NK-92 (cell line): Measurements from ENCODE around the gene TECPR1.
"Not testable (repeated sequence)": the region's sequence is repeated elsewhere in the genome, so short reads cannot be mapped to it uniquely, and the experiment has no call there.

Experiments used
- DNase-seq: peaks from one replicate; lab custom pipeline; 2025; ENCODE audit not compliant: unreplicated experiment; lab: John Stamatoyannopoulos, UW

TECPR1 gene

DNA sequence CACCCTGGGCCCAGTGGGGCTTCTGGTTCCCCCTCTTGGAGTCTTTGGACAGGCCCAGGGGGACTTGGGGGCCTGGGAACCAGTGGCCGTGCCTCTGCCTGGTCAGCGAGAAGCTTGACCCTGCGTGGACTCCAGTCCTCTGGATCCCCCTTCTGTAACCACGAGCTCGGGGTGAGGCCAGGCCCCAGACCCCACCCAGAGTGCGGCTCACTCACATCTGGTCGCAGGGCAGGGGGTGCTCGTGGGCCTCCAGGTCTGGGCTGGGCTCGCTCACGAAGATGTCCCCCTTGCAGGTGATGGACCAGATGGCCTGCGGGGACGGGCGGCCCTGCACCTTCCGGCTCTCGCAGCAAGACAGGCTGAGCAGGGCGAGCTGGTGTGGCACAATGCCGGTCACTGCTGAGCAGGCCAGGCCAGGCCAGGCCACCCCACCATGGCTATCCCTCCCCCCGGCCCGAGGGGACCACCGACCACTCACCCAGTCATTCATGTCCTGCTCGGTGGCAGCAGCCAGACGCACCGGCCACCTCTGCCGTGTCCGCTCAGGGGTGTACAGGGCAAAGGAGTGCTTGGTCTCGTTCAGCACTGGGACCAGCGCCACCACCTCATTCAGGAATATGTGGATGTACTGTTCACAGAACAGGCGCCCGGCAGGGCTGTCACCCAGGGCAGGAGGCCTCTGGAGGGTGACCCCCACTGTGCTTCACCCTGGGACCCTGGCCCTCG lies 21.1 kb downstream of the TECPR1 start:
- no peak for DNase-seq

DNA sequence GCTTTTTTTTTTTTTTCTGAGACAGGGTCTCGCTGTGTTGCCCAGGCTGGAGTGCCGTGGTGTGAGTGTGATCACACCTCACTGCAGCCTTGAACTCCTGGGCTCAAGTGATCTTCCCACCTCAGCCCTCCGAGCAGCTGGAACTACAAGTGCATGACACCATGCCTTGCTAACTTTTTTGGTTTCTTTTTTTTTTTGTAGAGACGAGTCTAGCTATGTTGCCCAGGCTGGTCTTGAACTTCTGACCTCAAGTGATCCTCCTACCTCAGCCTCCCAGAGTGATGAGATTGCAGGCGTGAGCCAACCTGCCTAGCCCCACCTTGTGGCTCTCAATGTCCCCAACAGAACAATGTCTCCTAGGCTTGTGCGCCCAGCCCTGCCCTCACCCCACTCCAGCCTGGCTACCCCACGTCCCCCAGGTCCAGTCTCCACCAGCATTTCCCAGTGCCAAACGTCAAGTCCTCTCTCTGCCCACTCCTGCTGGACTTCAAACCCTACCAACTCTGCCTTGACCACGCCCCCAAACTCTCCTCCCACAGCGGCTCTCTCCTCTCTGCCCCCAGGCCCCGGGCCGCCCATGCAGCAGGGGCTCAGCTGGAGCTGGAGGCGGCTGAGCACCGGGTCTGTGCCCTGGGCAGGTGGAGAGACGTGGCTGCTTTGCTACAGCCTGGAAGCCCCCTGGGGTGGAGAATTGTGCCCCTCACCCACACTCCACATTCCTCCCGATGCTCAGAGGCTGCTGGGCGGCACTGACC lies 21.9 kb downstream of the TECPR1 start:
- no peak for DNase-seq

DNA sequence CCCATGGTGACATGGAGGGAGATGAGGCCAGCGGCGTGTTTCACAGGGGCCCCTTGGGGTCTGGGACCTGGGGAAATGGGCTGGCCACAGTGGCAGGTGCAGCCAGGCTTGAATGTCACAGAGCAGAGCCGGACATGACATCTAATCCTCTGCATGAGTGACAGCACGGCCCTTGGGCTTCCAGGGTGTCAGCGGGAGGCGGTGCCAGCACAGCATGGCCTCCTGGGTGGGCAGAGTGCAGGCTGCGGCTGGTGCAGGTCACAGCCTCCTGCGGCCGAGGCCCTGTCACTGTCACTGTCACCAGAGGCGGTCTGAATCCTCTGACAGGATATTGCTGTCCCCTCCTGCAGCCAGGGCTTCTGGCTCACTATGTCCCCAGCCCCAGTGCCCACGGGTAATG lies 22.6 kb downstream of the TECPR1 start:
- DNase-seq = no peak

DNA sequence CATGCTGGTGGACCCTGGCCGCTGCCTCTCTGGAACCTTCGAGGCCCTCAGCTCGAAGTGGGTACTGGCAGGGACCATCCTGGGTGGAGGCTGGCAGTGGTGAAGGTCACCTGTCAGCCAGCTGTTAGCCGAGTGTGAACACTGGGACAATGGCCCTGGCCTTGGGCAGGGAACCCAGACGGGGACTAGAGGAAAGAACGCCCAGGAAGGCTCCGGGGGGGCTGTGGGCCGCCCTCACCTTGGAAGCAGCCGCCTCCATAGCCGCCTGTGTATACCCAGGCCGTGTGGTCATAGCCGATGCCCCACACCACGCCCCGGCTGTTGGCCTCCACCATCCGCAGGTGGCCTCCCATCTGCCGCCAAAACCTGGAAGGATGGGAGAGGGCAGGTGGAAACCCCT lies 23.2 kb downstream of the TECPR1 start:
- no peak for DNase-seq

DNA sequence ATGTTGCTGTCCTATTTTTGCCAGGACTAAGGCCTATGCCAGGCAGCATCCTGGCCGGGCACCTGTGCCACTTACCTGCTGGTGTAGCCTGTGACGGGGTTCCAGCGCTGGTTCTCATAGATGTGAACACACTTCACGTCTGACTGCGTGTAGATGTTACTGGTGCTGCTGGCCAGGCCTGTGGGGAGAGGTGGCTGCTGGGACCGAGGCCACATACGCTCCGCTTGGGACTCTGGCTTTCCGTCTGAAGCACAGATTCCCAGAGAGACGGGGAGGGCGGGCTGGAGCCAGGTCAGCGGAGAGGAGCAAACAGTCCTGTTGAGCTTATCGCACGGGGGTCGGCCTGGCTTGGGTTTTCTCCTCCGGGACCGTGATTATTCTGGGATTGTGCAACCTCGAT lies 24.1 kb downstream of the TECPR1 start:
- DNase-seq = no peak

DNA sequence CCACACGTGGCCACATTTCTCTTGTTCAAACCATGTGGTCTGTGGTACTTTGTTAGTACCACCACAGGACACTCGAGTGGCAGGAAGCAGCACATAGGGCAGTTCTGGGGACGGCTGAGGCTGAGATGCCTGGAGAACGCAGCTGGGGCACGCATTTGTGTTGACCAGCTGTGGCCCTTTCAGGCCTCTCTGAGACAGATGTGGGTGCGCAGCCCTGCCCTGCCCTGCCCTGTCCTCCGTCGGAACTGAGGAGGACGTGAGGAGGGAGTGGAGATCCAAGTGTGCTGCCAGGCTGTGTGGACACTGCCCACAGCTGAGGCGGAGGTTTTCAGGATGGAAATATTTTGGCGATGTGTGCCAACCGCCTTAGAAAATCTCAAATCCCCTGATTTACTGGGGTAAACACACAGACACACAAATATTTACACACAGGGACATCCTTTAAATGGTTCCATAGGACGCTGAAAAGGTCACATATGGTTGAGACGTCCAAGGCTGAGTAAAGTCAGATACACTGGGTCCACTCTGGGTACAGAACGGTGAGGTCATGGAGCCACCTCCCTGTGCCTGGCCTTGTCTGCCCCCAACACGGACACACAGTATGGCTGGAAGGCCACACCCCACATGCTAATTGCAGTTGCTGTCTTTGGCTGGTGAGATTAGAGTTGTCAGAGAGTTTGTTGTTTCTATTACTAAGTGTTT lies 26.0 kb downstream of the TECPR1 start:
- no peak for DNase-seq

DNA sequence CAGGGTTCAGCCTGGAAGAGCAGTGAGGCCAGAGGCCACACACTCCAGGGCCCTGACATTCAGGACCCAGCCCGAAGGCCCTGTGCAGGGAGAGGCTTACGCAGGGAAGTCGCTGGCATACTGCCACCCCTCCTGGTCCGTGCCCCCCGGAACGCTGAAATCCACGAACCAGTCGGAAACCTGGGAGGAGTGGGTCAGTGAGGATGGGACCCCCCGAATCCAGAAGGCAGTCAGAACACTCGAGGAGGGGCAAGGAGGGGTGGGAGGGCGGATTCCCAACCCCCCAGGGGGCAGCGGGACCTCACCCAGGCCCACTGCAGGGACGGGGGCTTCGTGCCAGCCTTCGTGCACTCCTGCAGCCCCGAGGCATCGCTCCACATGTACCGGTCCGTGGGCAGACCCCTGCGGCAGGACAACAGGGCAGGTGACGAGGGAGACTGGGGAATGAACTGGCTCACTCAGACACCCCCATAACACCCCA lies 27.3 kb downstream of the TECPR1 start:
- no peak for DNase-seq

DNA sequence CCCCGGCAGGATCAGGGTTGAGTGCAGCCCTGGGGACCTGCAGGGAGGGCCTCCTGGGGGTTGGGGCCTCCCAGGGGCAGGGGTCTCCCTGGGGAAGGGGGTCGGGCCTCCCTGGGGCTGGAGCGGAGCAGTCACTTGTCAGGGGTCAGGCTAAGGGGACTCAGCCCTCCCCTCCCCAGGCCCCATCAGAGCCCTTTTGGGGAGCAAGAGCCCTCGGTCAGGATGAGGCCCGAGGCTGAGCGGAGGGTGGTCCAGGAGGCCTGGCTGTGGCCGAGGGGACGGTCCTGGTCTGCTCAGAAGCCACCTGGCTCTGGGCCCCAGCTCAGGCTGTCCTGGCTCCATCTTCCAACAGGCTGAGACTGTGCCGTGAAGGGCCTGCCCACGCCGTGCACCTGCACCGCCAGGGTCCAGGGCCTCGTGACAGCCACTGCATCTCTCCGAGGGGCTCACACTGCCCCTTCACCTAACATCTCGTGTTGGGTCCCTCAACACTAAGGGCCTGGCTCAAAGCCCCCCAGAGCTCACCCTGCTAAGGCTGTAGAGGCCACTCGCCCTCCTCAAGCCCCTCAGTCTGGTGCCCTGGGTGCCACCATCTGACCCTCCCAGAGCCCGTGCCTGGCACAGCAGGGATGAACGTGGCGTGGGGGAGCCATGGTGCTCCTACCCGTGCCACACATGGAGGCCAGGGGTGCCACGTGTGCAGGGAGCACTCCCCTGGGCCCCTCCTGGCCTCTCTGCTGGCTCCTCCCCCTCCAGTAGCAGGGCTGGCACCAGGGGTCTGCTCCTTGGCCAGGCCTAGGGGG lies 27.9 kb downstream of the TECPR1 start:
- DNase-seq = no peak

DNA sequence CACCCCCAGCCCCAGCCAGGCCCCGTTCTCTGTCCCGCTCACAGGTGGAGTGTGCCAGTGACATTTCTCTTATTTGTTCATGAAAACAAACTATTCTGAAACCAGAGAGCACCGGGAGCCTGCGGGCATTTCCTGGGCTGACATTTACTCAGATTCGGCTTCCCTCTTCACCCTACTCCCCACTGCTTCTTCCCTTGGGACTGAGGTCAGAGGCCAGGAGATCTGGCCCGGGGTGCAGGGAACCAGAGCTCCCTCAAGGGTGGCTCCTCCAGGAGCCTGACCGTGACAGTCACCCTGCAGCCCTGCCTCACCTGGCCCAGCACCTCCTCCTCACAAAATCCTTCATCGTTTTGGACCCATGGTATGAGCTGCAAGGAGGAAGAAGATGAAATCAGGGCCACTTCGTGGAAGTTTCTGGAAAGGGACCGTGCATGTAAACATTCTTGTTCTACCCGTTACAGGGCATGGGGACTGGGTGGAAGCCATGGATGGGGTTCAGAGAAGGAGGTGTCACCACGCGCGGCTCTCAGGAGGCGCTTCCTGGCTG lies 28.6 kb downstream of the TECPR1 start:
- DNase-seq = no peak

DNA sequence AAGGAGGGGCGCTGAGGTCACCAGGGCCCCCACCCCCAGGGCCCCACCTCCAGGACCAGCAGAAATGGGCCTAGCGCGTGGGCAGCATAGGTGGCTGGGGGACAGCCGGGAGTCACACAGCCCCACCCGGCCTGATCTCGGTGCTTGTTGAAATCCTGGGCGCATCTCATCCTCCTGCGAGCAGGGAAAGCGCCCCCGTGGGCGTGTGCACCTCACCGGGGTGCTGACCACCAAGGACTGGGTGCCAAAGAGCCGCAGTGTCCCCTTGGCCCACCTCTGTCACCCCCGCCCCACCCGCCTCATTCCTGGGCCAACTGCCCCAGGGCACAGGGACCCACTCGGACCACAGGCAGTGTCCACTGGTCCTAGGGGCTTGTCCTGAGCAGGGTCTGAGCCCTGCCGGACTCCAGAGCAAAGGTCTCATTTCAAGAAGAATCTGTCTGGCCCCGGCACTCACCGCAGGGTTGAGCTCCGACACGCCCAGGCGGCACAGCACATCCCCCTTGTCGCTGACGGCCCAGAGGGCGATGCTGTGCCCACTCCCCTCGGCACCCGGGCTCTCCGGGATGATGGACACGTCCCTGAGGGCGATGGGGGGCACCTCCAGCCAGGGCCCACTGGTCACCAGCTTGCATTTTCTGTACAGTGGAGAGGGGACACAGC lies 29.4 kb downstream of the TECPR1 start:
- no peak for DNase-seq

DNA sequence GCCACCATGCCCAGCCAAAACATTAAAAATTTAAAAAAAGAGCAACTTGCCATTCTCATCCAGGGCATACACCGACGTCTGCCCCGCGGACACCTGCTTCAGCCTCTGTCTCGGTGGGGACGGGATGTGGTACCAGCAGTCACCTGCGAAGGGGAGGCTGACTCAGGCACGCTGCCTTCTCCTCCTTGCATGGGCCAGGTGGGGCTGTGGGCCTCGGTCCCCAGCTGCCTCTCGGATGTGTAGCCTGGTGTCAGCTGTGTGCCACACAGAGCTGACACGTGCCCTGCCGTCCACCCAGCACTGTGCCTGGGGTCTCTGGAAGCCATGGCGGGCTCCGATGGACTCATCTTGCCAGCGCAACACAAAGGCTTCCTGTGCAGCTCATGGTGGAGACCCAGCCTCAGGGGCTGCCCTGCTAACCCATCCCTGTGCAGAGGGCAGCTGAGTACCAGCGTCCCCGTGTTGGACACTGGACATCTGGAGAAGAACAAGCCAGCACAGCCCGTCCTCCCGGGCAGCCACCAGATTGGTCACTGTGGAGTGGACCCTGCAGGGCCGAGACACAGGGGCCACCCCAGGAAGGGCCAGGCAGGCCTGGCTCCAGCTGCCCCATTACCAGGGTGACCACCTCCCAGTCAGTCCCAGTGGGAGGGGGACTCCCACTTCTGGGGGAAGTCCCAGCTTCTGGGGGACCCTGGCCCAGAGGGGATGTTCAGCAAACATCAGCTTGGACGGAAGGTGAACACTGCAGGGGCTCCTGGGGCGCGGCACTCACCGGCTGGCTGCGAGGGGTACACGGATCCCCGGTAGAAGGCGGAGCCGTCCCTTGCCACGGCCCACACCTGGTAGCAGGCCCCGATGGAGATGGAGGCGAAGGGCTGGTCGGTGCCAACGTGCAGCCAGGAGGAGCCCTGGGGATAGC lies 30.2 kb downstream of the TECPR1 start:
- no peak for DNase-seq

DNA sequence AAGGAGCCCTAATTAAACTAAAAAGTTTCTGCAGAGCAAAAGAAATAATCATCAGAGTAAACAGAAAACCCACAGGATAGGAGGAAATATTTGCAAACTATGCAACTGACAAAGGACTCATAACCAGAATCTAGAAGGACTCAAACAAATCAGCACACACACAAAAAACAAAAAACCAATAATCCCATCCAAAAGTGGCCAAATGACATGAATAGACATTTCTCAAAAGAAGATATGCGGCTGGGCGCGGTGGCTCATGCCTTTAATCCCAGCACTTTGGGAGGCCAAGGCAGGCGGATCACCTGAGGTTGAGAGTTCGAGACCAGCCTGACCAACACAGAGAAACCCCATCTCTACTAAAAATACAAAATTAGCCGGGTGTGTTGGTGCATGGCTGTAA lies 32.6 kb downstream of the TECPR1 start:
- not testable (repeated sequence) for DNase-seq

DNA sequence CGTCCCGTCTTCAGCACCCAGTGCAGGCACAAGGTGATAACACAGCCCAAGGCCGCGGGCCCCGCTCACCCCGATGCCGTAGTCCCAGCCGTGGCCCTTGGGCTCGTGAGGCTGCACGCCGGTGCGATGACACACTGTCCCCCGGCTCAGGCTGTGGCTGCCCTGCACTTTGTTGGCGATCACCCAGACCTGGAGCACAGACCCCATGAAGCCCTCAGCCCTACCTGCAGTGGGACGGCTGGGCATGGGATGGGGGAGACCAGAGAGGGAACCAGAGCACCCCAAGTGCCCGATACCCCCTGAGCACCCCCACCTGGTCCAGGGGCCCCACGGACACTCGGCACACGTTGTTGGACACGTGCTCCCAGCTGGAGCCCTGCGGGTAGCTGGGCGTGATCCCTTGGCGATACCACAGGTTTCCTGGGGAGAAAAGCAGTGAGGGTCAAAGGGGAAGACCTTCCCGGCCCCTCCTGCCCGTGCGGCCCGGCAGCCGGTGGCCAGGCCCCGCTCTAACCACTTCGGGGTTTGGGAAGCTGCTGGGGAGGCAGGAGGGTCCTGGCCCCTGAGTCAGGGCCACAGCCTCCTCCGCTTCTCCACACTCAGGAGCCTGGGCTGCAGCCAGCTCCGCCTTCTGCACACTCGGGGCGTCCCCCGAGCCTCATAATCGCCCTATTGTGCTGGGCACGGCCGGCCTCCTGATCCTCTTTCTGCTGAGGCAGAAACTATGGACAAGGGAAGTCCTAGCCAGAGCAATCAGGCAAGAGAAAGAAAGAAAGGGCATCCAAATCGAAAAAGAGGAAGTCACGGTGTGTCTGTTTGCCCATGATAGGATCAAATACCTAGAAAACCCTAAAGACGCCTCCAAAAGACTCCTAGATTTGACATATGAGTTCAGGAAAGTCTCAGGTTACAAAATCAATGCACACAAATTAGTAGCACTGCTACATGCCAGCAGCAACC lies 34.1 kb downstream of the TECPR1 start:
- DNase-seq = no peak

DNA sequence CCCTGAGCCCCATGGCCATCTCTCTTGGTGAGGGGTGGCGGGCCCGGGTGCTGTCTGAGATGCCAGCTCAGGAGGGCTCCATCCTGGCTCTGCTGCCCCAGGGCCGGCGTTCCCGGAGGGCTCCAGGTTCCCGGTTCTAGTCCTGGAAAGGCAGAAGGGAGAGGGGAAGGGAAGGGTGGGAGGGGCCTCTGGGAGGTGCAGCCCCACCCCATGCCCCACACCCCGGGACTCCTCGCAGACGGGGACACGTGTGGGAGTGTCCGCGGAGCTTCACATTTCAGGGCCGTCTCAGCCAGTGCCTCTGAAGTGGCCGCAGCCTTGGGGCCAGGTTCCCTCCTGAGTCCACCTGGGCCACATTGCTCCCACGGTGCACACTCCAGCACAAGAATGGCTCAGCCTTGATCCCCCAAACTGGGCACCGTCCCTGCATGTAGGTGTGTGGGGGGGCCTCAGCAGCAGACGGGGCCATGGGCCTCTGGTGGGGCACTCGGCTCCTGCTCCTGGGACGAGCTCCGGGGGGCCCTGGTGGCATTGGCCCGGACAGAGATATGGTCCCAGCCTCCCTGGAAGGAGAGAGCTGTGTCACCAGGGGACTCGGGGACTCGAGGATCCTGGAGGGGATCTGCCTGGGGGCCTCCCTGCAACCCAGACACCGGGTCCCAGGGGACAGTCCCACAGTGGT lies 35.0 kb downstream of the TECPR1 start:
- DNase-seq = no peak

DNA sequence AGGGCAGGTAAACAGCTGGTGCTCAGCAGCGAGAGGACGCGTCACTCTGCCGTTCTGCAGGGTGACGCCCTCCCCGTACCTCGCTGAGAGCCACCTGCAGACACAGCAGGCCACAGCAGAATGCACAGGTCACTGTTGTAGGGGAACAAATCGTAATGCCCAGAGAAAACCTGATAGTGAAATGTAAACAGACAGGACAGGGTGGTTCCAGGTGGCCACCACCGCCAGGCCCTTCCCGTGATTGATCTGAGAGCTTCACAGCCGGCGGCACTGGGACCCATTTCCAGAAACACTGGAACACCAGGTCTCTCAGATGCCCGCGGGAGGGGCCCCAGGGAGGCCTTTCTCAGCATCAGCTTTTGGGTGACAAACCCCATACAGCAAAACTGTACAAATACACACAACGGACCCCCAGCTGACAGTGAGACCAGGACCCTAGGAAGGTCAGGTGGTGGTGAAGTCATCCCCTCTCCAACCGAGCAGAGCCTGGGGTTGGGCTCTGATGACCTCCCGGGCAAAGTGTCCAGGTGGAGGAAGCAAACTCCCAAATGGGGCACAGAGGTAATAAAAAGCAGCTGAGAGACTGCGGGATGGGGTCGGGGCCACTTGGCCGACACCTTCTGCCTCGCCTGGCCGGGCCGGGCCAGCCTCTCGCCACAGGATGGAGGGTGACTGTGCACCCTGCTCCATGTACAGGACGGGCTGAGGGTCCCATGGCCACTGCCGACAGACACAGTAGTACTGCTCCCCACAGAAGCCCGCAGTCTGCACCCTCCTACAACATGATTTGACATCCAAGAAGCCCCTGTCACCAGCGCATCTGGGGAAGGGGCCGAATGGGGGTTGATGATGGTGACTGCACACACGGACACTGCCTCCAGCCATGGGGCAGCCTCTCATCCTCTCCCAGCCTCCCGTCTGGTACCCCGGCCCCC lies 36.2 kb downstream of the TECPR1 start:
- DNase-seq = no peak

DNA sequence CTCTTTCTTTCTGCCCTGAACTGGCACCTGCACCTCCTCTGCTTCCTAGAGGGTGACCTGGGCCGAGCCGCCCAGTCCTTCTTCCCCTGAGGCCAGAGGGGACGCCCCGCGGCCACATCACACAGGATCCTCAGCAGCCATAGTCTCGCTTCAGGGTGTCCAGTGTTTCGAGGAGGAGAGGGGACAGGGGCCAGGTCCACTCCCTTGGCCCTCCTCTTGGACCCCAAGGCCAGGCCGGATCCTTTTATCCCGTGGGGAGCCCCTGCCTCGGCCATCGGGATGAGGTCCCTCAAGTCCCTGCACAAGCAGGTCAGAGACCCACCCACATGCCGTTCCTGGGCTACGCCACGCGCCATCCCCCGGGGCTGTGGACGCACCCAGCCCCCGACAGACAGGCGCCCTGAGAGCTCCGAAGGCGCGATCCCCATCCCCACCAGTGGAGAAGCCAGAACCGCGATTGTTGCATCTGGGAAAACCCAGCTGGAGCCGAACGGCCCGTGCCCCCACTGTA lies 37.2 kb downstream of the TECPR1 start:
- DNase-seq = no peak
